Measurements from ENCODE around the gene TBL1XR1. TPM values are rescaled to one million over a fixed set of nuclear protein-coding genes. Genes with fewer than 3 reads are reported as not detected.

The TBL1XR1 gene
- total RNA-seq, 1 donor from 2014 or later, result 124 TPM

DNA sequence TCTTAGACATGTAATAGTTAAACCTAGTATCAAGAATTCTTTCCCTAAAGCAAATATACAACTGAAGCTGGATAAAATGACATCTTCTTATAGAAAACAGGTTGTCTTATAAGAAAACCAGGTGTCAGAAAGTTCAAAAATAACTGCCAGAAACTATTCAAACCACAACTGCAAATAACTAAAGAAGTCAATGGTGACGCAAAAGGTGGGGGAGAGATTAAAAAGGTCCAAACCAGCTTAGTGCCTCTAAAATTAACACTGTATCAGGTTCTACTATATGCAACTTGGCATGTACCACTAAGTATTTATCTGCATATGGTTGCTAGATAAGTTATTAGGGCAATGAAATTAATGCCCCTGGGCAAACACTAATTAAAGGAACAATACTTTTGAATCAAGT is 136.8 kb downstream of the TBL1XR1 start:
- H3K4me3 ChIP-seq (ENCODE audit: low read length in 3 of 3), result no peak overlapping the region
- H3K9ac ChIP-seq (ENCODE audit: low read depth in 1 of 3, low read length in 3 of 3), result no peak overlapping the region
- no peaks in the 10 kb centered on the region for H3K27me3 ChIP-seq (ENCODE audit: control insufficient read depth in 3 of 3, insufficient read depth in 3 of 3, low read length in 3 of 3)
- no peaks in the 10 kb centered on the region for H3K9me3 ChIP-seq (ENCODE audit: control insufficient read depth in 3 of 3, low read length in 3 of 3)
- no peaks in the 10 kb centered on the region for H3K36me3 ChIP-seq (ENCODE audit: control insufficient read depth in 3 of 3, insufficient read depth in 3 of 3, low read length in 3 of 3)
- peaks cover 7 to 20% (median 13%) of the 10 kb centered on the region in 3 donors for H3K4me1 ChIP-seq (ENCODE audit: control insufficient read depth in 3 of 3, insufficient read depth in 3 of 3, low read length in 3 of 3)
- no peak overlapping the region for H3K27ac ChIP-seq (ENCODE audit: low read depth, low read length)

DNA sequence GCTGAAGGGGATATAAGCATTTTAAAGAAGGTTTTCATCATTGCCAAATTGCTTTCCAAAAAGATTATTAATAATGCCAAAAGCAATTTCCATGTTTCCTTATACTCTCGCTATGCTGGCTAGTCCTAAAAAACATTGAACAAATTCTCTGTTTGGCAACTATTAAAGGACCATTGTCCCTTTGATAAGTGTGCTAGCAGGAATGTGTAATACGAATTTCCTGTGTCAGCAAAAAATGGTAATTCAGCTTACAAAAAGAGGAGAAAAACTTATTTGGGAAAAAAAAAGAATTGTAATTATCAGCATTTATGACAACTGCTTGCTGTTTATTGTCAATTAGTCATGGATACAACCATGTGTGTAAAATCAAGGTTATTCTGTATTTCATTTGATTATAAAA is 138.6 kb downstream of the TBL1XR1 start:
- H3K4me1 ChIP-seq (ENCODE audit: control insufficient read depth in 3 of 3, insufficient read depth in 3 of 3, low read length in 3 of 3), result peaks cover 7 to 20% (median 13%) of the 10 kb centered on the region in 3 donors
- no peak overlapping the region for H3K4me3 ChIP-seq (ENCODE audit: low read length in 3 of 3)
- no peak overlapping the region for H3K27ac ChIP-seq (ENCODE audit: low read depth, low read length)
- H3K27me3 ChIP-seq (ENCODE audit: control insufficient read depth in 3 of 3, insufficient read depth in 3 of 3, low read length in 3 of 3), result no peaks in the 10 kb centered on the region
- H3K9ac ChIP-seq (ENCODE audit: low read depth in 1 of 3, low read length in 3 of 3), result no peak overlapping the region
- H3K9me3 ChIP-seq (ENCODE audit: control insufficient read depth in 3 of 3, low read length in 3 of 3), result no peaks in the 10 kb centered on the region
- H3K36me3 ChIP-seq (ENCODE audit: control insufficient read depth in 3 of 3, insufficient read depth in 3 of 3, low read length in 3 of 3), result no peaks in the 10 kb centered on the region

GRCh38 chr3:177057768-177058167 is 139.5 kb downstream of the TBL1XR1 start:
- peaks cover 7 to 20% (median 13%) of the 10 kb centered on the region in 3 donors for H3K4me1 ChIP-seq (ENCODE audit: control insufficient read depth in 3 of 3, insufficient read depth in 3 of 3, low read length in 3 of 3)

GRCh38 chr3:177056927-177057326 is 140.4 kb downstream of the TBL1XR1 start:
- H3K9me3 ChIP-seq (ENCODE audit: control insufficient read depth in 3 of 3, low read length in 3 of 3), result no peaks in the 10 kb centered on the region
- H3K27ac ChIP-seq (ENCODE audit: low read depth, low read length), result no peak overlapping the region

More at GRCh38 chr3:177057768-177058167, 139.5 kb downstream of the TBL1XR1 start:
- Histone ChIP-seq H3K9me3 (ENCODE audit: control insufficient read depth in 3 of 3, low read length in 3 of 3) (no peaks in the 10 kb centered on the region), H3K36me3 (ENCODE audit: control insufficient read depth in 3 of 3, insufficient read depth in 3 of 3, low read length in 3 of 3) (peaks cover 0 to 5% (median 0%) of the 10 kb centered on the region in 3 donors), H3K27me3 (ENCODE audit: control insufficient read depth in 3 of 3, insufficient read depth in 3 of 3, low read length in 3 of 3) (no peaks in the 10 kb centered on the region), H3K4me3 (ENCODE audit: low read length in 3 of 3) (no peak overlapping the region), H3K27ac (ENCODE audit: low read depth, low read length) (no peak overlapping the region), H3K9ac (ENCODE audit: low read depth in 1 of 3, low read length in 3 of 3) (no peak overlapping the region)

GRCh38 chr3:177055605-177056571 is 141.4 kb downstream of the TBL1XR1 start:
- peaks cover 3 to 20% (median 13%) of the 10 kb centered on the region in 3 donors for H3K4me1 ChIP-seq (ENCODE audit: control insufficient read depth in 3 of 3, insufficient read depth in 3 of 3, low read length in 3 of 3)
- no peak overlapping the region for H3K9ac ChIP-seq (ENCODE audit: low read depth in 1 of 3, low read length in 3 of 3)
- peaks cover 0 to 7% (median 0%) of the 10 kb centered on the region in 3 donors for H3K36me3 ChIP-seq (ENCODE audit: control insufficient read depth in 3 of 3, insufficient read depth in 3 of 3, low read length in 3 of 3)
- H3K27ac ChIP-seq (ENCODE audit: low read depth, low read length), result no peak overlapping the region
- H3K9me3 ChIP-seq (ENCODE audit: control insufficient read depth in 3 of 3, low read length in 3 of 3), result no peaks in the 10 kb centered on the region
- no peak overlapping the region for H3K4me3 ChIP-seq (ENCODE audit: low read length in 3 of 3)
- H3K27me3 ChIP-seq (ENCODE audit: control insufficient read depth in 3 of 3, insufficient read depth in 3 of 3, low read length in 3 of 3), result no peaks in the 10 kb centered on the region

More at GRCh38 chr3:177056927-177057326, 140.4 kb downstream of the TBL1XR1 start:
- Histone ChIP-seq H3K4me3 (ENCODE audit: low read length in 3 of 3) (no peak overlapping the region), H3K4me1 (ENCODE audit: control insufficient read depth in 3 of 3, insufficient read depth in 3 of 3, low read length in 3 of 3) (peaks cover 7 to 20% (median 13%) of the 10 kb centered on the region in 3 donors), H3K27me3 (ENCODE audit: control insufficient read depth in 3 of 3, insufficient read depth in 3 of 3, low read length in 3 of 3) (no peaks in the 10 kb centered on the region), H3K9ac (ENCODE audit: low read depth in 1 of 3, low read length in 3 of 3) (no peak overlapping the region), H3K36me3 (ENCODE audit: control insufficient read depth in 3 of 3, insufficient read depth in 3 of 3, low read length in 3 of 3) (peaks cover 0 to 5% (median 0%) of the 10 kb centered on the region in 3 donors)

DNA sequence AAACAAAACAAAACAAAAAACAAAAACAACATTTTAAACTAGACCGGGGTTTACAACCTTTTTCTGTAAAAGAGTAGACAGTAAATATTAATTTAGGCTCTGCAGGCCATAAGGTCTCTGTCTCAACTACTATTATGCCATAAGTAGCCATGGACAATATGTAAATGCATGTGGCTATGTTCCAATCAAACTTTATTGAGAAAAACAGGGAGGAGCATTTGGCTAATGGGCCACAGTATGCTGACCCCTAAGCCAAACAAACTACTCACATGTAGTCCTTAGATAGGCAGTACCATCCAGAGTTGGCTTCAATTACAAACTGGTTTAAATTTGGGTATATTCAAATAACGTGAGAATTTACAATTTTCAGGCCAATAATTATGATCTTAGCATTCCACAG is 144.2 kb downstream of the TBL1XR1 start:
- H3K4me3 ChIP-seq (ENCODE audit: low read length in 3 of 3), result no peak overlapping the region
- H3K36me3 ChIP-seq (ENCODE audit: control insufficient read depth in 3 of 3, insufficient read depth in 3 of 3, low read length in 3 of 3), result peaks cover 3 to 24% (median 6%) of the 10 kb centered on the region in 3 donors
- no peaks in the 10 kb centered on the region for H3K9me3 ChIP-seq (ENCODE audit: control insufficient read depth in 3 of 3, low read length in 3 of 3)
- H3K4me1 ChIP-seq (ENCODE audit: control insufficient read depth in 3 of 3, insufficient read depth in 3 of 3, low read length in 3 of 3), result peaks cover 0 to 14% (median 13%) of the 10 kb centered on the region in 3 donors
- no peaks in the 10 kb centered on the region for H3K27me3 ChIP-seq (ENCODE audit: control insufficient read depth in 3 of 3, insufficient read depth in 3 of 3, low read length in 3 of 3)
- H3K27ac ChIP-seq (ENCODE audit: low read depth, low read length), result no peak overlapping the region
- no peak overlapping the region for H3K9ac ChIP-seq (ENCODE audit: low read depth in 1 of 3, low read length in 3 of 3)

GRCh38 chr3:177051411-177051810 is 145.9 kb downstream of the TBL1XR1 start:
- H3K36me3 ChIP-seq (ENCODE audit: control insufficient read depth in 3 of 3, insufficient read depth in 3 of 3, low read length in 3 of 3), result peaks cover 3 to 39% (median 15%) of the 10 kb centered on the region in 3 donors
- H3K9me3 ChIP-seq (ENCODE audit: control insufficient read depth in 3 of 3, low read length in 3 of 3), result no peaks in the 10 kb centered on the region
- H3K4me1 ChIP-seq (ENCODE audit: control insufficient read depth in 3 of 3, insufficient read depth in 3 of 3, low read length in 3 of 3), result peaks cover 0 to under 1% (median 0%) of the 10 kb centered on the region in 3 donors
- no peak overlapping the region for H3K9ac ChIP-seq (ENCODE audit: low read depth in 1 of 3, low read length in 3 of 3)
- H3K4me3 ChIP-seq (ENCODE audit: low read length in 3 of 3), result no peak overlapping the region
- no peak overlapping the region for H3K27ac ChIP-seq (ENCODE audit: low read depth, low read length)
- no peaks in the 10 kb centered on the region for H3K27me3 ChIP-seq (ENCODE audit: control insufficient read depth in 3 of 3, insufficient read depth in 3 of 3, low read length in 3 of 3)

DNA sequence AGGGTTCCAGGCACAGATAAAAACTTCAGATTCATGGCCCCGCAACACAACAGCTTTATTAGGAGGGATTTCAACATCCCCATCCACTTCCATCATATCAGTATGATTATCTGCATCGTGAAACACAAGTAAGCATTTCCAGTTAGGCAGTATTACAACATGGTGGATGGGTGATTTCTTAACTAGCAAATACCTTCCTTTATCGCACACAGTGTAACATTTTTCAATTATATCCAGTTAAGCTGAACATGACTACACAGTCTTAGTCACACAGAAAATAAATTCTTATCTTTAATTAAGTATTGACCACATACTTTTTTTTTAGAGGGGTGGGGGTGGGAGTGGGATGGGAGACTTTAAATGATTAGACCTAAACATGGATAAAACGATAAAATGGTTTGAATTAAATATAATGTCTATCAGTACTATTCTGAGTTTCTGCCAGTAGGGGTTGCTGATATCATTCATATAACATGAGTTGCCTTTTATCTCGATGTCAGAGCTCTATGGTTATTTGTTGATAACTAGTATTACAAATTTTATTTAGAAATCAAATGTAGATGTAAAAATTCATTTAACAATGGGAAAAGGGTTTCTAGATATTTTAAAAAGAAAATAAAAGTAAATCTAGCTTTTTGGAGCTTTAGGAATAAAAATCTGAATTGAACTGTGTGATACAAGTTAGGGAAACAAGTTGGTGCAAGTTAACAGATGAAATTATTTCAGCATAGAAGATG is 146.6 kb downstream of the TBL1XR1 start:
- no peak overlapping the region for H3K27ac ChIP-seq (ENCODE audit: low read depth, low read length)
- H3K4me1 ChIP-seq (ENCODE audit: control insufficient read depth in 3 of 3, insufficient read depth in 3 of 3, low read length in 3 of 3), result no peaks in the 10 kb centered on the region
- no peaks in the 10 kb centered on the region for H3K9me3 ChIP-seq (ENCODE audit: control insufficient read depth in 3 of 3, low read length in 3 of 3)
- no peak overlapping the region for H3K4me3 ChIP-seq (ENCODE audit: low read length in 3 of 3)
- no peaks in the 10 kb centered on the region for H3K27me3 ChIP-seq (ENCODE audit: control insufficient read depth in 3 of 3, insufficient read depth in 3 of 3, low read length in 3 of 3)
- peaks cover 3 to 41% (median 17%) of the 10 kb centered on the region in 3 donors for H3K36me3 ChIP-seq (ENCODE audit: control insufficient read depth in 3 of 3, insufficient read depth in 3 of 3, low read length in 3 of 3)
- H3K9ac ChIP-seq (ENCODE audit: low read depth in 1 of 3, low read length in 3 of 3), result no peak overlapping the region

- no peak overlapping the region for H3K9ac ChIP-seq (ENCODE audit: low read depth in 1 of 3, low read length in 3 of 3)
- no peak overlapping the region for H3K4me3 ChIP-seq (ENCODE audit: low read length in 3 of 3)
- peaks cover 6 to 55% (median 28%) of the 10 kb centered on the region in 3 donors for H3K36me3 ChIP-seq (ENCODE audit: control insufficient read depth in 3 of 3, insufficient read depth in 3 of 3, low read length in 3 of 3)
- H3K27ac ChIP-seq (ENCODE audit: low read depth, low read length), result no peak overlapping the region
- peaks cover 2 to 10% (median 9%) of the 10 kb centered on the region in 3 donors for H3K4me1 ChIP-seq (ENCODE audit: control insufficient read depth in 3 of 3, insufficient read depth in 3 of 3, low read length in 3 of 3)
- no peaks in the 10 kb centered on the region for H3K27me3 ChIP-seq (ENCODE audit: control insufficient read depth in 3 of 3, insufficient read depth in 3 of 3, low read length in 3 of 3)
- H3K9me3 ChIP-seq (ENCODE audit: control insufficient read depth in 3 of 3, low read length in 3 of 3), result no peaks in the 10 kb centered on the region
Observed at GRCh38 chr3:177045767-177046166, 151.5 kb downstream of the TBL1XR1 start.

Data from skeletal muscle tissue (tissue), 4 donors.